Measurements from ENCODE around the gene PAK6.
A peak's percentile ranks its signal among the peaks of the same experiment; 100 is the strongest.

Gene PAK6

DNA sequence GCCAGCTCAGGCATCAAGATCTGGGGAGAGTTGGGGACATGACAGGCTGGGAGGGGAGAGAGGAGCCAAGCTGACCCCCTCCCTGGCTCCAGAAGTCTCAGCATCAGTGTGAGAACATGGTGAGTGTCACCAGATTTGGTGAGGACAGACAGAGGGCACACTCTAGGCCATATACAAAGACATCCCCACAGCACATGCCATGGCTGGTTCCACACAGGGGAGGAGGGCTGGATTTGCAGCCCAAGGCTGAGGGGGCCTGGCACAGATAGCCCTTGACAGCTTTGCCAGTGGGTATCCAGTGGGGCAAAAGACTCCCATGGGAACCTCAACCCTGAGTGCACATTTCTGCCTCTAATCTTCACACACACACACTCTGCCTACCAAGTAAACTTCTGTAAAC lies 54.1 kb downstream of the PAK6 start:
- no peak for DNase-seq (ENCODE audit: low read depth)

DNA sequence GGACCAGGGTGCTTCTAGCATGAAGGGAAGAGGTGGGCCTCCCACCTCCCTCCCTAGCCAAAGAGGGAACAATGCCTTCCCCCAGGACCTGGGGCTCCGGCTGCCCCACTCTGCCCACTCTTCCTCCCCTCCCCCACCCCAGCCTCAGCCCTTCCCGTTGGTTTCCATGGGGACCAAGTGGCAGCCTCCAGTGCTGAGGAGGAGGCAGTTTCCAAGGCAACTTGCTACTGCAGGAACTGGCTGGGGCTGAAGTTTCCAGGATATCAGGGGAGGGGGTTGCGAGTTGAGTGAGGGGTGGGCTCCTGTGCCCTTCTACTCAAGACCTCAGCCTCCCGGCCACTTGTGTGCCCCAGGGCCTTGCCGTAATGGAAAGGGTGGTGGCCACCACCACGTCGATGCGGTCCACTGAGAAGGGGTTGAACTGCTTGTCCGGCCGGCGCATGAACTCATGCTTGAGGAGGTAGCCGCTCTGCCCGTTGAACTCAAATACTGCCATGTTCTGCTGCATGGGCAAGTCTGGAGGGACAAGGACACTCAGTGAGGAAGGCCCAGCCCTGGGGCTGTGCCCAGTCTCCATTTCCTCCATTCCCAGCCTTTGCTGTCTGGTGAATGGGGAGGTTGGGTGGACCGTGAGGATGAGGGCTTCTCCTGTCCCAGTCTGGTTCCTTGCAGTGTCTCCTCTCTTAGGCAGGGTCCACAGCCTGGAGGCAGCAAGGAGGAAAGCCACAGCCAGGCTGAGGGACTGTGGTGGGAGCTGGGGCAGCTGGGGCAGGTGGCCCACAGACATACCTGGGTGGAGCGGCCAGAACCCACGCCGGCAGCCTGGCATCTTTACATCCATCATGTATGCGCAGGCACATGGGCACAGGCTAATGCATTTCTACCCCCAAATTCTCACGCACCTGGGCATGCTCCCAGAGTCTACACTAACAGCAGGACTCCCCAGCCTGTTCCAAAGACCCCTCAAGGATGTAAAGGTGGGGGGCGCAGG lies 55.3 kb downstream of the PAK6 start:
- DNase-seq (ENCODE audit: low read depth): no peak

DNA sequence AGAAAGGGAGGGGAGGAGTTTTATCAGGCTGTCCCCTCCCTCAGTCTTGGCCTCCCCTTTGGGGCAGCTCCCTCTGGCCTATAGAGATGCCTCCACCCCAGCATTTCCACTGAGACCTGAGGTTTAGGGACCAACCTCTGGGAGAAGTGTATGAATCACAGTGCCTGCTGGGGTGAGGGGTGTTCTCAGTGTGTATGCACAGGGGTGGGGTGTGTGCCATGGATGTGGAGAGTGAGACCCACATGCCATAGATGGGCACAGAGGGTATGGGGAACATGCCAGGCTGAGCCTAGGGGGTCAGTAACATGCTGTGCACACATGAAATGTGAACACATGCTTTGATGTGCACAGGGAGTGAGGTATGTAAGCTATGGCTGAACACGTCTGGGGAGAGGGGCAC lies 56.4 kb downstream of the PAK6 start:
- no peak for DNase-seq (ENCODE audit: low read depth)

DNA sequence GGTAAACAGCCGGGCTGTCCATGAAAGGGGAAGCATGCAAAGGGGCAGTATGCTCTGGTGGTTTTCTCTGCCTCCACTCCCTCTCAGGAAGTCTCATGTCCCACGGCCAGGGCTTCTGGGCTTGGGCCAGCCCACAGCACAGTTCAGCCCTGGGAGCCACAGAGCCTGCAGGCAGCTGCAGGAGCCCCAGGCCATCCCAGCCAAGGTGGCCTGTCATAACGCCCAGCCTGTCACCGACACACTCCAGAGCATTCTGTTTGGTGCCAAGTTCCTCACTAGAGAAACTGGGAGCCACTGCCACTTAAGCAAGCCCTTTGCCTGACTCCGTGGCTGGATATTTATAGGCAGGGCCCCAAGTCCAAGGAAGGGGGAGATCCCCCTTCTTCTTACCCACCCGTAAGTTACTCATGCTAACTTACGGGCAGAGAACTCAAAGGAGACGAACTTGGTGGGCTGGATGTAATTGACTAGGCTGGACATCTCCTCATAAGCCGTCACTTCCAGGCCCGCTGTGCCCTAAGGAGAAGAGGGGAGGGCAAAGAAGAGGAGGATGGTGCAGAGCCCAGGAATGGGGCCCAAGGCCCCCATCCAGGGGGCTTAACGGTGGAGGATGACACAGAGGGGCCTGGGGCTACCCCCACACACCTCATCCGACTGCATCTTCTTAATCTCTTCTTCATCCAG lies 57.2 kb downstream of the PAK6 start:
- DNase-seq (ENCODE audit: low read depth): no peak

DNA sequence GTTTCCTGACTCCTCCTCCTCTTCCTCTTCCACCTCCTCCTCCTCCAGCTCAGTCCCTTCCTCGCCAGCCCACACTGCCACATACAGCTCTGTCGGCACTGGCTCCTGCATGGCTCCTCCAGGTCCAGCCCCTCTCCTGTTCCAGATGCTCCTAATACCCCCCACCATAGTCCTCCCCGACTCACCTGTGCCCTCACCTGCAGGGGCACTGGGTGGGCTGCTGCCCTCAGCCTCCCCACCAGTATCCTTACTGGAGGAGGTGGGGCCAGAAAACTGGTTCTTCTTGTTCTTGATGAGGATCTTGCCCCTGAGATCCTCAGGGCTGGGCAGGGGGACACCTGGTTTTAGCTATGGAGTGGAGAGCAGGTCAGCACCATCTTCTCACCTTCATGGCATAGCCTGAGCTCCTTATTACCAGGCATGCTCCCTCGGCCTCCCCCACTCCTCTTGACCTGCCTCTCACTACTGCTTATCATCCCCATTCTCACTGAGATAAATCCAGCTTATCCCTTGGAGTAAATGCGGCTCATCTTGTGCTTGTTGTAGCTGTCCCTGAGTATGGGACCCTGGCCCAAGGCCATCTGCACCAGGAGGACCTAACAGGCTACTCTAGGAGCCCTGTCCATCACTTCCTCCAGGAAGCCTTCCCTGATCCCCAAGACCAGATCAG lies 57.8 kb downstream of the PAK6 start:
- no peak for DNase-seq (ENCODE audit: low read depth)

DNA sequence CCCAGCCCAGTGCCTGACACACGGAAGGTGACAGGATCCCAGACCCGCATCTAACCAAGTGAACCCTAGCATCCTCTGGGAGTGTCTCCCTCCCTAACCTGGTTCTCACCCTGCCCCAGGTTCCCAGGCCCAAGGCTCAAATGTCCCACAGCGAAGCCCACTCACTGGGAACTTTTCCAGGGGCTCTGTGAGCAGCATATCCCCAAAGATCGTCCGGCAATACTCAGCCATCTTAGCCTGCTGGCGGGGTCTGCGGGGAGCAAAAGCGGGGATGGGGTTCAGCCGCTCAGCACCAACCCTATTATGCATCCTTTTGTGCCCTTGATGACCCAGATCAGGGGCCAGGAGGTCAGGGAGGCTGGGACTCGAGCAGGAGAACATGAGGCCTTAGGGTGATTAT lies 58.5 kb downstream of the PAK6 start:
- no peak for DNase-seq (ENCODE audit: low read depth)

DNA sequence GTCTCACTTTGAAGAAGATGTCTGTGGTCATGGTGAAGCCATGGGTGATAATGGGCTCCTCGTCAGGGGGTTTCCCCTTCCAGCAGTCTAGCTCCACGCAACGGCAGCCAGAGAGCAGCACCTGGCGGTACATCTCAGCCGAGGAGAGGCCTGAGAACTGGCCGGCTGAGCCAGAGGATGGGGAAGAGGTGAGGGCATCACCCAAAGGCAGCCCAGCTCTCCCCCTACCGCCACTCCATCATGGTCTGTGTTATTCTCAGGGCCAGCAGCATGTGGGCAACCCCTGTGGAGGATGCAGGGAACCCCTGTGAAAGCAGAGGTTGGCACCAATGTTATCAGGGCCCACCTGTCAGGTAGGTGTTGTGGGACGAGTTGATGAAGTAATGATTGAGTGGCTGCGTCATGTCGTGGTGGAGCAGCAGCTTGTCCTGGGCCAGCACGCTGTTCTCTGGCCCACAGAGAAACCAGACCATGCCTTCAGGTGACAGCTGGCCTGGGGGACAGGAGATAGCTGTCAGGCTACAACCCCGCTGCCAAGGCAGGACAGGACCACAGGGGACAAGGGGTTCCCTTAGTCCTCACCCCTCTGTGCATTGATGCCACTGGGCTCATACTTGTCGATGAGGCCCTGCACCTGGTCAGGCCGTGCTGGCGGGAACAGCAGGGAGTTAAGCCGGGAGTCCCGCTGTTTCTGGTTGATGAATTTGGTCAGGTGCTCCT lies 59.5 kb downstream of the PAK6 start:
- DNase-seq (ENCODE audit: low read depth): no peak

DNA sequence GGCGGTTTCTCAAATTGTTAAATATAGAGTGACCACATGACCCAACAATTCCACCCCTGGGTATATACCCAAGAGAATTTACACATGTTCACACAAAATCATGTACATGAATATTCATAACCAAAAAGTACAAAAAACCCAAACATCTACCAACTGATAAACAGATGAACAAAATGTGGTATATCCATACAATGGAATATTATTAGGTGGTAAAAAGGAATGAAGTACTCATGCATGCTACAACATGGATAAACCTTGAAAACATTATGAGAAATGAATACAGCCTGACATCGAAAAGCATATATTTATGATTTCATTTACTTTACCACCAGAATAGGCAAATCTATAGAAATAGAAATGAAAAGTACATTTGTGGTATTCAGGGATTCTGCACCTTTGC lies 61.5 kb downstream of the PAK6 start:
- no peak for DNase-seq (ENCODE audit: low read depth)

DNA sequence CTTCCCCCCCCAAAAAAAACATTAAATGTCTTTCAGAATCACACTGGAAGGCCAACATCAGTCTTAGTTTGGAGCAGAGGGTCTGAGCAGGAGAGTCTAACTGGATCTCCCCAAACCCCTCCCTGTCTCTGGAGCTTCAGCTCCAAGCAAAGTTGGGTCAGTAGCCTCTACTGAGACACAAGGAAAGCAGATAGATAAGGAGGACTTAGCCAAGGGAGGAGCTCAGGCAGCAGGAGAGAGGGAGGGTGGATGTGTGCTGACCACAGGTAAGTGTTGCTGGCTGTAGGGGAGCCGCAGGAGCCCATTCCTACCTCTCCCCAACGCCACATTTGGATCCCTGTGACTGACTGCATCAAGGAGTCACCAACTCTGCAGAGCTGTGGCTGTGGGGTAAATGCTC lies 61.9 kb downstream of the PAK6 start:
- DNase-seq (ENCODE audit: low read depth): no peak

DNA sequence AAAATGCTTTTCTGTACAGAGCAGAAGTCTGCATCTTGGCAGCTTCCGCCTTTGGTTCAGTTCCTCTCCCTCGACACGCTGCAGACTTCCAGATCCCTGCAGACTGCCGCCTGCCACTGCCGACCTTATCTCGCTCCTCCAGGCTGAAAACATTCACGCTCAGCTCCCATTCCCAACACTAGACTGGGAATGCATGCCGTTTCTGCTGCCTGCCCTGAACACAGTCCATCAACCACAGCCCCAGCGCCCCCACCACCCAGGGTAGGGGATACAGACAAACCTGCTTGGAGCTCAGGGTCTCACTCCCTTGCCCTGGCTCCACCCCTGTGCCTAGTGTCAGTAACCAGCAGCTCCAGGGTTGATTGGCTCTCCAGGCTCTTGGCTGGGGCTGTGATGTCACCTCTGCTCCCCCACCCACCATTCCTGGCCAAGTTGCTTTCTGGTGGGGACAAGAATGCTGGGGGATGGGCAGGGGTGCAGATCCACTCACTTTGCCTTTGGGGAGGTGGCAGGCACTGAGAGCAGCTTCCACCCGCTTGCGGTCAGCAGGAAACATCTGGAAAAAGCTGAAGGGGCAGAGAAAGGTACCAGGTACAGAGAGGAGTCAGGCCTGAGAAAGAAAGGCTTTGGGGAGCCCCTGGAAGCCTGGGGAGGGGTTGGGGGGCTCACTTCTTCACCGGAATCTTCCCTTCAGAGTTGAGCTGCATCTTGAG lies 62.8 kb downstream of the PAK6 start:
- DNase-seq (ENCODE audit: low read depth): no peak

DNA sequence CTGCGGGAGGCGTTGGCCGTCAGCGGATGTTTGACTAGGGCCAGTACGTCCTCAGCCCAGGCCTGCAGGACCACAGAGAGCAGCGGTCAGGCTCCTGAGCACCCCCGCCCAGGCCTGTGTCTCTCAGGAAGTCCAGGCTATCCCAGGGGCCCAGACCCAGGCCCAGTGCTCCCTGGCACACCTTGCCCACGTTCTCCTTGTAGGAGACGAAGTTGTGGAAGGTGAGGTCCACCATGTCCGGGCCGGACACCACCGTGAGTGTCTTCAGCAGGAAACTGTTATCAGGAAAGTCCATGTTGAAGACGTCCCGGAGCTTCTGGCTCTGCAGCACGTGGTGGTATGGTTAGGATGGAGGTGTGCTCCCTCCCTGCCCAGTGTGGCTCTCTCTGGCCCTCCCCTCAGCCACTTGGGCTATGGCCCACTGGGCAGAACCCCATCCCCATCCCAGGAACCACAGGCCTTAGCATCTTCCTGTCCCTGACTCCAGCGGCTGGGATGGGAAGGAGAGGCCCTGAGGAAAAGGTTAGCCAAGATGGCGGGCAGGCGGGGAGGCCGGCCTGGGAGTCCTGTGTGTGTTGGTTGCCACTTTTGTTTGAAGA lies 63.5 kb downstream of the PAK6 start:
- no peak for DNase-seq (ENCODE audit: low read depth)

DNA sequence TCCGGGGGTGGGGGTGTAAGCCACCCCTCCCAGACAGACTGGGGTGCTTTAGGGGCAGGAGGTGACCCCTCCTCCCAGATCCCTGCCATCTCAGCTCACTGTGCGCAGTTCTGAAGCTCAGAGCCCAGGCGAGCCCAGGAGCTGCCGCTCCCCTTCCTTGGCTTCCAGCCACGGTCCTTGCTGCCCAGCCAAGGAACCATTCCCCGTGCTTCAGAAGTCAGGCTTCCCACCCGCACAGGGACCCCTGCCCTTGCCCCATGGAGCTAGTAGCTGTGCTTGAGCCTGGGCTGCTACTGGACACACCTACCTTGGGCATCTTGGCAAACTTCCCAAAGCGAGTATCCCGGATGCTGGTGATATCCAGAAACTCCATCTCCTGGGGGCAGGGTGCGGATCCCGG lies 64.1 kb downstream of the PAK6 start:
- no peak for DNase-seq (ENCODE audit: low read depth)

DNA sequence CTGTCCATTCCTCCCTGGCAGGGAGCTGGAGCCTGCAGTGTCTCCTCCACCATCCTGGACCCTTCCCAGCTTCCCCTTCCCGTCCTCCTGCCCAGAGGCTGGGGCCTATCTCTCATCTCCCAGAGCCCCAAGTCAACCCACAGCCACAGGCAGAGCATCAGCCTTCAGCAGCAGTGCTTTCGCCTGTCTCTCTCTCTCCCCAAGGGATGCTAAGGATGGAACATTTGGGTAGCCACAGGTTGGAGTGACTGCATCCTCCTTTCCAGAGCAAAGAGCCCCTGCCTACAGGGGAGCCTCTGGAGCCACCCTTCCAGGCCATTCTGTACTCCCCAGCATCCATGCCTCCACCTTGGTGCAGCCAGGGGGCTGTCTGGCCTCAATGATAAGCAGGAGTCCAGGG lies 64.7 kb downstream of the PAK6 start:
- no peak for DNase-seq (ENCODE audit: low read depth)

DNA sequence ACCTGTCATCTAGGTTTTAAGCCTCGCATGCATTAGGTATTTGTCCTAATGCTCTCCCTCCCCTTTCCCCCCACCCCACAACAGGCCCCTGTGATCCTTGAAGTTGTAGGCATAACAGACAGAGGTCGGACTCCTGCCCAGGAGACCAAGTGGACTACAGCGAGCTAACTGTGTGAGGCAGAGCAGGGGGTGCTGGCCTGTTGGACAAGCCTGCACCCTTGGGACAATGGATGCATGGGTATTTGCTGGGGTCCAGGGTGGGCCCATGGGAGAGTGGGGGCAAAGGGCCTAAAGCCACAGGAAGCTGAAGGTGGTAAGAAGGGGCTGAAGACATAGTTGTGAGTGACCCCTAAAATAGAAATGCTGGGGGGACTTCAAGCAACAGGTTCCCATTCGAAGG lies 66.4 kb downstream of the PAK6 start:
- DNase-seq (ENCODE audit: low read depth): no peak

DNA sequence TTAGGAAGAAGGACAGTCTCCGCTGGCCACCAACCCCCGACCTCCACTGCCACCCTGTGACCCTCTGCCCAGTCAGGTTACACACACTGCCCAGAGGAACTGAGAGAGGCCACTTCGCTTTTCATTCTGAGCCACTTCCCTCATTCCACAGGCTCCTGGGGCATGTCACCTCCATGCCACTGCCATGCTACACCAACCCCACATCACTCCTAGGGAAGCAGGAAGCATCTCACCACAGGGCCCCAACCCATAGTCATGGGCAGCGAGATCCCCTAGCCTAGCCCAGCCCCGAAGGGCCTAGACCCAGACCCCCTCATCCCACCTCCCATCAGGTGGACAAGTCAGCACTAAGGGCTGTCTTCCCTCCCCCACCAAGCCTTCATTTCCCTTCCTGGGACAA lies 67.5 kb downstream of the PAK6 start:
- no peak for DNase-seq (ENCODE audit: low read depth)

DNA sequence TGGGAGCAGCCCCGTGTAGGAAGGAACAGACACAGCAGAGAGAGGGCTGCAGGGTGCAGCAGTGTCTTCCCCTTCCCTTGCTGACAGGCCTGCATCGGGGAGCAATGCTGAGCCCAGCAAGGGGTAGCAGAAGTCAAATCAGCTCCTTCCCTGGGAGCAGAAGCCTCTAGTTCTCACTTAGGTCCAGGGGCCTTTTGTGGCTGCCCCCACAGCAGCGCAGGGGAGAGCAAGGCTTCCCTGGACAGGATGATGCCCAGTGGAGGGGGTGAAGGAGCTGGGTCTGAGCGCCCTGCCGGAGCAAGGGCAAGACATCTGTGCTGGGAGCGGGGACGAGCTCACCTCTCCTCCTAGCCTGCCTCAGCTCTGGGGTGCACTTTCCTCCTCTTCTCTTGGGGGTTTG lies 68.0 kb downstream of the PAK6 start:
- DNase-seq (ENCODE audit: low read depth): no peak

DNA sequence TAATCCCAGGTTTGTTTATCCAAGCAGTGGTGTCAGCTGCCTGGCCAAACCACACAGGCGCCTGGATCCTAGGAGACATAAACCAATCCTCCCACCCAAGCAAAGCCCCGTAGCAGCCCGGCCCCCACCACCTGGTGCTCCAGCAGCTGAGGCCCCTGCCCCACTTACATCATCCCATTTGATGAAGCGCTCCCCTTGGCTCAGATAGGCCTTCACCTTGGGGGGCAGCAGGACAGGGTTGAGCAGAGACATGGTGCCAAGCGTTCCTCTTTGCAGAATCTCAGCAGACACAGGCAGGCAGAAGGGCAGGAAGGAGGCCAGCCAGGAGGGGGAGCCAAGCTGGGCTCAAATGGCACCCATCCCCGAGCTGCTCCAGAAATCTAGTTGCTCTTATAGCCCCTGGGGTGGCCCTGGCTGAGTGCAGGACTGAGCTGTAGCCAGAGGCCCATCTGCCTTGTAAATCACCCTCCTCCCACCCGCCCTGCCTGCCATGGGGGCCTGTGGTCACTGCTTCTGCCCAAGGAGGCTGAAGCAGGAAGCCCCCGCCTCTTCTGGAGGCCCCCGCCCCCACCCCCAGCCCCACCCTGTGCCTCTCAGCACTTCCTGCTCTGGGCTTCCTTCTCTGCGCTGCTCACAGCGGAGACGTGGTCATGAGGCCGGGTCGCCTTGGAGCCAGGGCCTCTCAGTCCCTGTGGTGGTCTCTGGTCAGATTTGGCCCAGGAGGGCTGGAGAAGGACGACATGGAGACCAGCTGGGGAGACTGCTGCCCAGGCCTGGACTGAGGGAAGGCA lies 68.8 kb downstream of the PAK6 start, which contains the start of gene PLCB2:
PLCB2 (minus strand) TSS at position 515 of the 791 bp plus-strand sequence; CDS start at position 252, 263 bp downstream.
- DNase-seq (ENCODE audit: low read depth): peak; percentile 57

DNA sequence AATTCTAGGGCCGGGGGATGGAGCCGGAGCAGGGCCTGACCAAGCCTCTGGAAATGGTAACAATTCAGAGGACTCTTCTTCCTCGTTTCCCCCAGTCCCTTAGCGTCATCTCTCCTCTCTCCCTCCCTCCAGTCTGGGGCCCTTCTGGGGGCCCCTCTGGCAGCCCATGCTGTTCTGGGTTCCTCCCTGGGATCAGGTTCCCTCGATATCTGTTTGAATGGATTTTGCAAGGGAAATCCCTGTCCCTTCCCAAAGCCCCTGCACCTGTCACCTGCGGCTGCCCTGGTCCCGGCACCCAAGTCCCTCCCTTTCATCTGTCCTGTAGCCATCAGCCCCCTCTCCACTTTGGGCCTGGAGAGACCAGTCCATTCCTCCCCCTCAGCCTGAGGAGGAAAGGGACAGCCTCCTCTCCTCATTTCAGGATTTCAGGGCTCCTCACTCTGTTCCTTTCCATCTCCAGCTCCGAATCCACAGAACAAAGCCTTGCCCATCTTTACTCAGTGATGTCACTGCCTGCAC lies 70.5 kb downstream of the PAK6 start:
- no peak for DNase-seq (ENCODE audit: low read depth)

DNA sequence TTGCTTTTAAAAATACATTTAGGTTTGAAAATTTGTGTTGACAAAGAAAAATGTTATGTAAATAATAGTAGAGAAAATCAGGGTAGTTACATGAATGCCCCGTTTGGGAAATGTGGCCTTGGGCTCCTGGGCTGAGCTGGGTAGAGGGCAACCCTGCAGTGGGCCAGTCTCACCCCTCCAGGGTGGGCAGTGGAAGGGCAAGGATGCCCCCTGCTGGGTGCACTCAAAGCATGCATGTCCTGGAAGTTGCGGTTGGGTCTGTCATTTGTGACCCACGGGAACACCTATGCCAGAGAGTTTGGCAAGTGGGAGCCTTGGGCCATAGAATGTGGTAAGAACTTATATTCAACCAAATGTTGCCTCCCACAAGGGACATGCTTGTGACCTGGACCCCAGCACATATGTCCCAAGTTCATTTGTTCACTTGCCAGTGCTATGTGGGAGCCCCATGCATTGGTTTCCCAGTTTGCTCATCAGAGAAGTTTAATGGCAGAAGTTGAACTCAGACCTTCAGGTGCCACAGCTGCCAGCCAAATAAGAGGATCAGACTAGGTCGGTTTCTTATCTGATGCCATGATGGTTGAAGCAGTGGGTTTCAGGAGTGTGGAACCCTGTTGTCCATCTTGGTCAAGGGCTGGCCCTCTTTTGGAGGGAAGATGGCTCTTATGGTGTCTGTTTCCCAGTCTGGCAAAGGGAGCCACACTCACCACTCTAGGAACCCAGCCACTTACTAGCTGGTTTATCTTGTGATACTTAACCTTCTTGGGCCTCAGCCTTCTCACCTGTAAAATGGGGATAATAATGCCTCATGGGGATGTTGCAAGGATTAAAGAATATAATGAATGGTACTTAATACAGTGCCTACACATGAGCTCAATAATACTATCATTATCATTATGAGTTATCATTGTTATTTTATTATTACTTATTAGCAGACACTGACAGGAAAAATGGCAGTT lies 71.4 kb downstream of the PAK6 start:
- DNase-seq (ENCODE audit: low read depth): peak; percentile 48

Measured in activated T-cell treated with anti-CD3 and anti-CD28 coated beads for 1 hour (primary cell).